ENCODE measurements around the gene SMLR1. TPM values are rescaled to one million over a fixed set of nuclear protein-coding genes. Genes with fewer than 3 reads are reported as not detected.

The SMLR1 gene
- total RNA-seq, 1 experiment from 2014 or later = not detected

GRCh38 chr6:130831607-130832006, 4.4 kb downstream of the SMLR1 start:
- no peaks in the 10 kb centered on the region for H3K36me3 ChIP-seq (ENCODE audit: low read depth)
- no peak overlapping the region for H3K4me2 ChIP-seq
- no peaks in the 10 kb centered on the region for H3K79me2 ChIP-seq (ENCODE audit: low read depth)
- H2AFZ ChIP-seq = no peak overlapping the region
- H3K9me2 ChIP-seq (ENCODE audit: insufficient read depth) = no peaks in the 10 kb centered on the region
- CTCF ChIA-PET = no interaction called here
- H4K20me1 ChIP-seq (ENCODE audit: insufficient read depth) = no peaks in the 10 kb centered on the region
- intact Hi-C loops (cut with micrococcal nuclease; ENCODE audit: unreplicated experiment) = no loop called here
- DNase-seq = no peak
- POLR2A ChIA-PET (ENCODE audit: unreplicated experiment) = no interaction called here
- H3F3A ChIP-seq (ENCODE audit: insufficient read depth, low read depth) = no peaks in the 10 kb centered on the region
- H3K9me3 ChIP-seq (ENCODE audit: insufficient read depth, low read depth) = no peaks in the 10 kb centered on the region
- TF ChIP-seq CTCF (conservative IDR thresholded peaks at IDR 0.05) (no peak), EZH2 (IDR thresholded peaks at IDR 0.05; ENCODE audit: low read depth) (no peak)
- no peaks in the 10 kb centered on the region for H3K4me1 ChIP-seq (replicated peaks; ENCODE audit: insufficient read depth)
- H3K4me3 ChIP-seq = no peak overlapping the region
- no peaks in the 10 kb centered on the region for H3K27me3 ChIP-seq (ENCODE audit: insufficient read depth, low read depth)
- BruUV-seq (replicated peaks) = no TSS peak
- H3K27ac ChIP-seq = no peak overlapping the region

GRCh38 chr6:130833569-130833968, 6.4 kb downstream of the SMLR1 start:
- no peak for TF ChIP-seq CTCF (conservative IDR thresholded peaks at IDR 0.05)
- TF ChIP-seq EZH2 (IDR thresholded peaks at IDR 0.05; ENCODE audit: low read depth) = no peak
- H4K20me1 ChIP-seq (ENCODE audit: insufficient read depth) = no peaks in the 10 kb centered on the region
- H2AFZ ChIP-seq = no peak overlapping the region
- H3F3A ChIP-seq (ENCODE audit: insufficient read depth, low read depth) = no peaks in the 10 kb centered on the region
- no peak for DNase-seq
- H3K4me3 ChIP-seq = no peak overlapping the region
- intact Hi-C loops (cut with micrococcal nuclease; ENCODE audit: unreplicated experiment) = no loop called here
- H3K9me2 ChIP-seq (ENCODE audit: insufficient read depth) = no peaks in the 10 kb centered on the region
- H3K36me3 ChIP-seq (ENCODE audit: low read depth) = no peaks in the 10 kb centered on the region
- no peaks in the 10 kb centered on the region for H3K4me1 ChIP-seq (replicated peaks; ENCODE audit: insufficient read depth)
- no peaks in the 10 kb centered on the region for H3K27me3 ChIP-seq (ENCODE audit: insufficient read depth, low read depth)
- no peak overlapping the region for H3K27ac ChIP-seq
- POLR2A ChIA-PET (ENCODE audit: unreplicated experiment) = no interaction called here
- no TSS peak for BruUV-seq (replicated peaks)
- no peak overlapping the region for H3K4me2 ChIP-seq
- H3K9me3 ChIP-seq (ENCODE audit: insufficient read depth, low read depth) = no peaks in the 10 kb centered on the region
- no peaks in the 10 kb centered on the region for H3K79me2 ChIP-seq (ENCODE audit: low read depth)
- CTCF ChIA-PET = no interaction called here

- Histone ChIP-seq H3K27ac (no peak overlapping the region), H2AFZ (no peak overlapping the region), H3K4me3 (no peak overlapping the region), H3K9me2 (ENCODE audit: insufficient read depth) (no peaks in the 10 kb centered on the region), H3K36me3 (ENCODE audit: low read depth) (no peaks in the 10 kb centered on the region), H3K4me2 (no peak overlapping the region), H4K20me1 (ENCODE audit: insufficient read depth) (no peaks in the 10 kb centered on the region), H3K9me3 (ENCODE audit: insufficient read depth, low read depth) (no peaks in the 10 kb centered on the region), H3K79me2 (ENCODE audit: low read depth) (no peaks in the 10 kb centered on the region), H3F3A (ENCODE audit: insufficient read depth, low read depth) (no peaks in the 10 kb centered on the region), H3K4me1 (replicated peaks; ENCODE audit: insufficient read depth) (no peaks in the 10 kb centered on the region), H3K27me3 (ENCODE audit: insufficient read depth, low read depth) (no peaks in the 10 kb centered on the region)
- POLR2A ChIA-PET (ENCODE audit: unreplicated experiment) = no interaction called here
- CTCF ChIA-PET = no interaction called here
- intact Hi-C loops (cut with micrococcal nuclease; ENCODE audit: unreplicated experiment) = no loop called here
- no peak for DNase-seq
- no TSS peak for BruUV-seq (replicated peaks)
- TF ChIP-seq EZH2 (IDR thresholded peaks at IDR 0.05; ENCODE audit: low read depth) (no peak), CTCF (conservative IDR thresholded peaks at IDR 0.05) (no peak)
Measured at GRCh38 chr6:130834482-130835251, 7.5 kb downstream of the SMLR1 start.
